Measurements from ENCODE around the gene COX6B2.

The COX6B2 gene

GRCh38 chr19:55386493-55386971 is 32.0 kb upstream of the COX6B2 start:
- in situ Hi-C loops (cut with MboI; ENCODE audit: low pct_unique_long_range_greater_than_20kb, low sequenced_read_pairs, unreplicated experiment), result no loop called here
- no peak for DNase-seq (ENCODE audit: low spot score)
- TF ChIP-seq, protein P1, sequence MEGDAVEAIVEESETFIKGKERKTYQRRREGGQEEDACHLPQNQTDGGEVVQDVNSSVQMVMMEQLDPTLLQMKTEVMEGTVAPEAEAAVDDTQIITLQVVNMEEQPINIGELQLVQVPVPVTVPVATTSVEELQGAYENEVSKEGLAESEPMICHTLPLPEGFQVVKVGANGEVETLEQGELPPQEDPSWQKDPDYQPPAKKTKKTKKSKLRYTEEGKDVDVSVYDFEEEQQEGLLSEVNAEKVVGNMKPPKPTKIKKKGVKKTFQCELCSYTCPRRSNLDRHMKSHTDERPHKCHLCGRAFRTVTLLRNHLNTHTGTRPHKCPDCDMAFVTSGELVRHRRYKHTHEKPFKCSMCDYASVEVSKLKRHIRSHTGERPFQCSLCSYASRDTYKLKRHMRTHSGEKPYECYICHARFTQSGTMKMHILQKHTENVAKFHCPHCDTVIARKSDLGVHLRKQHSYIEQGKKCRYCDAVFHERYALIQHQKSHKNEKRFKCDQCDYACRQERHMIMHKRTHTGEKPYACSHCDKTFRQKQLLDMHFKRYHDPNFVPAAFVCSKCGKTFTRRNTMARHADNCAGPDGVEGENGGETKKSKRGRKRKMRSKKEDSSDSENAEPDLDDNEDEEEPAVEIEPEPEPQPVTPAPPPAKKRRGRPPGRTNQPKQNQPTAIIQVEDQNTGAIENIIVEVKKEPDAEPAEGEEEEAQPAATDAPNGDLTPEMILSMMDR (IDR thresholded peaks at IDR 0.05; ENCODE audit: extremely low read depth, insufficient read depth, missing control alignments), result no peak

- in situ Hi-C loops (cut with MboI; ENCODE audit: low pct_unique_long_range_greater_than_20kb, low sequenced_read_pairs, unreplicated experiment), result no loop called here
- TF ChIP-seq, protein P1 (IDR thresholded peaks at IDR 0.05; ENCODE audit: extremely low read depth, insufficient read depth, missing control alignments), result no peak
- DNase-seq (ENCODE audit: low spot score), result peak; percentile 98
Measured at GRCh38 chr19:55385724-55386492, 31.4 kb upstream of the COX6B2 start, which contains the start of gene RPL28. Gene RPL28 (plus strand): TSS chr19:55385932. CDS start chr19:55386358, 426 bp downstream.

- in situ Hi-C loops (cut with MboI; ENCODE audit: low pct_unique_long_range_greater_than_20kb, low sequenced_read_pairs, unreplicated experiment), result no loop called here
- peak; percentile 98 for DNase-seq (ENCODE audit: low spot score)
- TF ChIP-seq, protein P1 (IDR thresholded peaks at IDR 0.05; ENCODE audit: extremely low read depth, insufficient read depth, missing control alignments), result no peak
Measured at GRCh38 chr19:55384920-55385723, 30.6 kb upstream of the COX6B2 start.

GRCh38 chr19:55384131-55384919 is 29.8 kb upstream of the COX6B2 start, which contains the start of gene TMEM238:
Gene TMEM238 (minus strand): TSS chr19:55384292. CDS start chr19:55384259, 33 bp downstream.
- TF ChIP-seq, protein P1 (IDR thresholded peaks at IDR 0.05; ENCODE audit: extremely low read depth, insufficient read depth, missing control alignments), result no peak
- DNase-seq (ENCODE audit: low spot score), result peak; percentile 69
- in situ Hi-C loops (cut with MboI; ENCODE audit: low pct_unique_long_range_greater_than_20kb, low sequenced_read_pairs, unreplicated experiment), result no loop called here

- in situ Hi-C loops (cut with MboI; ENCODE audit: low pct_unique_long_range_greater_than_20kb, low sequenced_read_pairs, unreplicated experiment), result no loop called here
- DNase-seq (ENCODE audit: low spot score), result peak; percentile 91
- TF ChIP-seq, protein P1 (IDR thresholded peaks at IDR 0.05; ENCODE audit: extremely low read depth, insufficient read depth, missing control alignments), result peak; percentile 47
Measured at GRCh38 chr19:55383279-55384130, 29.0 kb upstream of the COX6B2 start.
